SU-DHL-6 (cell line): ENCODE measurements around the gene STXBP3.
A peak's percentile ranks its signal among the peaks of the same experiment; 100 is the strongest.

ENCODE experiments used
- H2AFZ ChIP-seq: fragments of 200-600 bp; sonication (generic); 2 replicates; pipeline ENCODE4 v1.6.1; 2014; ENCODE audit warnings: low read depth, mild to moderate bottlenecking, moderate library complexity, mixed read lengths, antibody characterized with exemption, low read length; ENCODE audit not compliant: severe bottlenecking
- H3F3A ChIP-seq: fragments of 200-600 bp; shearing (Covaris generic); 2 replicates; pipeline ENCODE4 v1.6.0; 2016; ENCODE audit warnings: antibody characterized with exemption, mild to moderate bottlenecking; ENCODE audit not compliant: insufficient read depth
- H3K27ac ChIP-seq: fragments of 200-600 bp; sonication (generic); 2 replicates; pipeline ENCODE4 v1.5.1; 2016; ENCODE audit warnings: low read depth, mild to moderate bottlenecking, low read length, moderate library complexity, mixed read lengths
- H3K27me3 ChIP-seq: fragments of 200-600 bp; sonication (generic), shearing (Covaris generic); 2 replicates; pipeline ENCODE4 v1.6.0; 2014; ENCODE audit warnings: mild to moderate bottlenecking, low read length
- H3K36me3 ChIP-seq: fragments of 200-600 bp; sonication (generic); 2 replicates; pipeline ENCODE4 v1.6.1; 2014; ENCODE audit warnings: mild to moderate bottlenecking, low read length, mixed read lengths
- H3K4me2 ChIP-seq: fragments of 300-600, 200-600 bp; shearing (Covaris generic), sonication (generic); 2 replicates; pipeline ENCODE4 v1.6.0; 2014; ENCODE audit warnings: low read length, low read depth, mild to moderate bottlenecking; ENCODE audit not compliant: poor library complexity, severe bottlenecking
- H3K4me3 ChIP-seq: fragments of 200-600 bp; sonication (generic); 2 replicates; pipeline ENCODE4 v1.5.1; 2014; ENCODE audit warnings: antibody characterized with exemption, low read length, mild to moderate bottlenecking, mixed read lengths; ENCODE audit not compliant: insufficient read depth, poor library complexity, severe bottlenecking
- H3K79me2 ChIP-seq: fragments of 200-600 bp; sonication (generic); 2 replicates; pipeline ENCODE4 v1.6.1; 2014; ENCODE audit warnings: mild to moderate bottlenecking, low read length, moderate library complexity; ENCODE audit not compliant: insufficient read depth
- H3K9ac ChIP-seq: fragments of 200-600 bp; sonication (generic); 2 replicates; pipeline ENCODE4 v1.7.0; 2014; ENCODE audit warnings: mild to moderate bottlenecking, low read length
- H3K9me2 ChIP-seq: fragments of 200-600 bp; sonication (generic); replicated peaks from 2 replicates; pipeline ENCODE4 v1.6.1; 2014; ENCODE audit warnings: low read length; ENCODE audit not compliant: insufficient read depth
- H3K9me3 ChIP-seq: fragments of 200-600 bp; sonication (generic); 2 replicates; pipeline ENCODE4 v1.6.1; 2014; ENCODE audit warnings: low read length, mixed read lengths; ENCODE audit not compliant: insufficient read depth
- H4K20me1 ChIP-seq: fragments of 200-600 bp; sonication (generic); 2 replicates; pipeline ENCODE4 v1.6.1; 2014; ENCODE audit warnings: low read depth, mild to moderate bottlenecking, antibody characterized with exemption, low read length, moderate library complexity, mixed read lengths
- EZH2phosphoT487 ChIP-seq: fragments of 200-600 bp; sonication (generic), shearing (Covaris generic); conservative IDR thresholded peaks from 2 replicates; pipeline ENCODE4 v1.6.1; 2018; ENCODE audit warnings: mild to moderate bottlenecking, antibody characterized with exemption, low read length, moderate library complexity, mixed read lengths
- TF ChIP-seq, protein P1 (sequence below): fragments of 200-600 bp; sonication (generic); IDR thresholded peaks from one replicate; pipeline ENCODE4 v1.5.1; 2017; ENCODE audit warnings: antibody characterized with exemption, mild to moderate bottlenecking, low read length, moderate library complexity; ENCODE audit not compliant: insufficient read depth, poor library complexity, severe bottlenecking

STXBP3 gene

DNA sequence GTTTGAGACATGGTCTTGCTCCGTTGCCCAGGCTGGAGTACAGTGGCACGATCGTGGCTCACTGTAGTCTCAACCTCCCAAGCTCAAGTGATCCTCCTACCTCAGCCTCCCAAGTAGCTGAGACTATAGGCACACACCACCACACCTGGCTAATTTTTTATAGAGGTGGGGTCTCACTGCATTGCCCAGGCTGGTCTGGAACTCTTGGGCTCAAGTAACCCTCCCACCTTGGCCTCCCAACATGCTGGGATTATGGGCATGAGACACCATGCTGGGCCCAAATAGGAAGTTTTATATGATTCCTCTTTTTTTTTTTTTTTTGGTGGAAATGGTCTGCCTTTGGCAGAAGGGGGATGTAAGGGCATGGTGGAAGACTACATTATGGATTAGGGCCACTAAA lies 39.8 kb upstream of the STXBP3 start:
- Histone ChIP-seq H3K27ac (no peak overlapping the region), H3K9me3 (no peaks in the 10 kb centered on the region), H2AFZ (no peak overlapping the region), H3K9ac (no peak overlapping the region), H3K79me2 (no peaks in the 10 kb centered on the region), H3K27me3 (no peaks in the 10 kb centered on the region), H3K9me2 (no peaks in the 10 kb centered on the region), H4K20me1 (no peaks in the 10 kb centered on the region), H3K36me3 (peaks cover 1% of the 10 kb centered on the region; the same call in 1 of the 2 replicates), H3F3A (peaks cover 27% of the 10 kb centered on the region), H3K4me3 (no peak overlapping the region), H3K4me2 (no peak overlapping the region)
- TF ChIP-seq EZH2phosphoT487 = no peak
- TF ChIP-seq, protein P1, sequence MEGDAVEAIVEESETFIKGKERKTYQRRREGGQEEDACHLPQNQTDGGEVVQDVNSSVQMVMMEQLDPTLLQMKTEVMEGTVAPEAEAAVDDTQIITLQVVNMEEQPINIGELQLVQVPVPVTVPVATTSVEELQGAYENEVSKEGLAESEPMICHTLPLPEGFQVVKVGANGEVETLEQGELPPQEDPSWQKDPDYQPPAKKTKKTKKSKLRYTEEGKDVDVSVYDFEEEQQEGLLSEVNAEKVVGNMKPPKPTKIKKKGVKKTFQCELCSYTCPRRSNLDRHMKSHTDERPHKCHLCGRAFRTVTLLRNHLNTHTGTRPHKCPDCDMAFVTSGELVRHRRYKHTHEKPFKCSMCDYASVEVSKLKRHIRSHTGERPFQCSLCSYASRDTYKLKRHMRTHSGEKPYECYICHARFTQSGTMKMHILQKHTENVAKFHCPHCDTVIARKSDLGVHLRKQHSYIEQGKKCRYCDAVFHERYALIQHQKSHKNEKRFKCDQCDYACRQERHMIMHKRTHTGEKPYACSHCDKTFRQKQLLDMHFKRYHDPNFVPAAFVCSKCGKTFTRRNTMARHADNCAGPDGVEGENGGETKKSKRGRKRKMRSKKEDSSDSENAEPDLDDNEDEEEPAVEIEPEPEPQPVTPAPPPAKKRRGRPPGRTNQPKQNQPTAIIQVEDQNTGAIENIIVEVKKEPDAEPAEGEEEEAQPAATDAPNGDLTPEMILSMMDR = no peak

DNA sequence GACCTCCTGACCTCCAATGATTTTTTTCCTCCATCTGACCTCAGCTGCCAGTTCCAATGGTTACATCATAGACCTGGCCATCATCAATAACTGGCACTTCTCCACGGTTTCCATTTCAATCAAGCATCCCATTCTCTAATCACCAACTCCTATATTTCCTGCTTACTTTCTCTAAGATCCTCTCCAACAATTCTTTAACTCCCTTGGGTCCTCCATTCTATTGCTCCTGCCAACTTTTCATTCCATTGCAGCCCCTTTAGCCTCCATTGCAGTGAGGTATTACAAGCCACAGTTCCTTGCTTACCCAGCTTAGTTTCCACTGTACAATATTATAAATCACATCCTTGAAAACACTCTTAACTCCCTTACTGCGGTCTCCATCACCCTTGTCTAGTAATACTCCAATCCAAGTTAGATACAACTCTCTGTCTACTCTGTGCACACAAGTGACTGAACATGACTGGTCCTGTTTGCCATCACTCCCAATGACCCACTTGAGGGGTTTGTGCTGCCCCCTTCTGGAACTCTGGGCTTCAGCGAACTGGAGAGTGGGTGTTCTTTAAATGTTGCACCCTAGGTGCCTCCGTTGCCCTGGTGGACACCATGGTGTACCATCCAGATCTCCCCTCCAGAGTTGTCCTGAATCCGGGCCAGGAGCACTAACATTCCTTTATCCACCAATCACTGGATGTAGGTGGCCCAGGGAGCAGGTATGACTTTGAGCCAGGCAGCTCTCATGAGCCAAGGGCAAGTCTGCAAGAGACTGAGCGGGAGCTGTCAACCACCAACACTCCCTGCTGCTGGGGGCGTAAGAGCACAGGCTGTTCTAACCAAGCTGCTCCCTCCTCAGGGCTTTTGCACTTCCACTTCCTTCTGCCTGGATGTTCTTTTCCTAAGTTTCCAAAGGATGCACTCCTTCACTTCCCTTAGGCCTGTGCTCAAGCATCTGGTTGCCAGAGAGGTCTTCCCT lies 37.5 kb upstream of the STXBP3 start:
- Histone ChIP-seq H3K79me2 (no peaks in the 10 kb centered on the region), H3K4me2 (no peak overlapping the region), H3K27me3 (no peaks in the 10 kb centered on the region), H3K9me3 (no peaks in the 10 kb centered on the region), H4K20me1 (no peaks in the 10 kb centered on the region), H3K9ac (no peak overlapping the region), H2AFZ (no peak overlapping the region), H3F3A (peaks cover 6% of the 10 kb centered on the region), H3K36me3 (no peaks in the 10 kb centered on the region), H3K9me2 (no peaks in the 10 kb centered on the region), H3K27ac (no peak overlapping the region), H3K4me3 (no peak overlapping the region)
- TF ChIP-seq, protein P1 = peak; percentile 32
- no peak for TF ChIP-seq EZH2phosphoT487

DNA sequence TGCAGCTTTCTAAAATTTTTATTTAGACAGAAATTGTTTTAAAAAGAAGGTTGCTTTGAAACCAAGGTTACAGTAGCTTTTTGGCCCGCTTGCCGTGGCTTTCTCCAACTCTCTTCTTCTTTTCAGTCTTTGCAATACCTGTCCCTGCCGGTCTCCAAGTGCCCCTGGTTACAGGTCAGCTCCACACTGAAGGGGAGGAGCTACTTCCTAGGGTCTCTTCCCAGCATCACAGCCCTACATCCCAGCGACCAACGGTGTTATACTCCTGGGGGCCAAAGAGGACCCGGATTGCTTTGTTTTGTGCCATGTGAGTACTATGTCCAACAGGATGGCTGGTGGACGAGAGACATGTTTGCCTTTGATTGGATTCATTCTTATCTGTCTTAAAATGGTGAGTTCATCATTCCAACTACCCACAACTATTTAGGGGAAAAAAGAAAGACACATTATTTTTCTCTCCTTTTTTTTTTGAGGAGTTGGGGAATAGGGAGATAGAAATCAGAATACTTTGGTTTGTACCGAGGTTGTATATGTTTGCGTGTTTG lies 33.8 kb upstream of the STXBP3 start, which contains the start of gene FNDC7:
FNDC7 (plus strand) TSS at position 303 of the 545 bp plus-strand sequence; CDS start at position 329, 26 bp downstream.
- no peak within 1 kb of the TSS for H3K27ac ChIP-seq
- H3K4me2 ChIP-seq = no peak within 1 kb of the TSS
- TF ChIP-seq, protein P1 = no peak
- TF ChIP-seq EZH2phosphoT487 = no peak
- H3K27me3 ChIP-seq = no peaks in the 10 kb centered on the region
- no peak within 1 kb of the TSS for H2AFZ ChIP-seq
- no peaks in the 10 kb centered on the region for H3K36me3 ChIP-seq
- no peaks in the 10 kb centered on the region for H3K79me2 ChIP-seq
- no peaks in the 10 kb centered on the region for H3F3A ChIP-seq
- no peaks in the 10 kb centered on the region for H3K9me3 ChIP-seq
- no peaks in the 10 kb centered on the region for H4K20me1 ChIP-seq
- H3K9ac ChIP-seq = no peak within 1 kb of the TSS
- H3K4me3 ChIP-seq = no peak within 1 kb of the TSS
- H3K9me2 ChIP-seq = no peaks in the 10 kb centered on the region
